8988T (cell line): ENCODE data around the gene SMYD3.

Source experiments
- DNase-seq: peaks from one replicate; pipeline ENCODE4 v3.0.0; 2011

The SMYD3 gene

GRCh38 chr1:245878585-245878984, 628.5 kb downstream of the SMYD3 start:
- DNase-seq, result no peak

GRCh38 chr1:245877976-245878375, 629.1 kb downstream of the SMYD3 start:
- no peak for DNase-seq

- no peak for DNase-seq
Observed at GRCh38 chr1:245876586-245876985, 630.5 kb downstream of the SMYD3 start.

- no peak for DNase-seq
Observed at GRCh38 chr1:245875581-245876261, 631.4 kb downstream of the SMYD3 start.

GRCh38 chr1:245874942-245875580, 632.0 kb downstream of the SMYD3 start:
- no peak for DNase-seq

- no peak for DNase-seq
Observed at GRCh38 chr1:245873883-245874671, 633.0 kb downstream of the SMYD3 start.

- DNase-seq, result no peak
Observed at GRCh38 chr1:245873068-245873467, 634.0 kb downstream of the SMYD3 start.

GRCh38 chr1:245872475-245872874, 634.6 kb downstream of the SMYD3 start:
- no peak for DNase-seq

- no peak for DNase-seq
Observed at GRCh38 chr1:245871915-245872314, 635.2 kb downstream of the SMYD3 start.

- no peak for DNase-seq
Observed at GRCh38 chr1:245871191-245871590, 635.9 kb downstream of the SMYD3 start.

- DNase-seq, result no peak
Observed at GRCh38 chr1:245870698-245871097, 636.4 kb downstream of the SMYD3 start.

GRCh38 chr1:245869847-245870246, 637.2 kb downstream of the SMYD3 start:
- no peak for DNase-seq

- no peak for DNase-seq
Observed at GRCh38 chr1:245867738-245868137, 639.3 kb downstream of the SMYD3 start.

- DNase-seq, result no peak
Observed at GRCh38 chr1:245864872-245865271, 642.2 kb downstream of the SMYD3 start.

- DNase-seq, result no peak
Observed at GRCh38 chr1:245863566-245864184, 643.4 kb downstream of the SMYD3 start.

- no peak for DNase-seq
Observed at GRCh38 chr1:245862812-245863540, 644.1 kb downstream of the SMYD3 start.

GRCh38 chr1:245860657-245861544, 646.2 kb downstream of the SMYD3 start:
- DNase-seq, result no peak

GRCh38 chr1:245859493-245860114, 647.5 kb downstream of the SMYD3 start:
- DNase-seq, result no peak

- no peak for DNase-seq
Observed at GRCh38 chr1:245858722-245859492, 648.2 kb downstream of the SMYD3 start.

- no peak for DNase-seq
Observed at GRCh38 chr1:245858022-245858721, 648.9 kb downstream of the SMYD3 start.
